ENCODE results near the gene SESN1.

Gene SESN1

DNA sequence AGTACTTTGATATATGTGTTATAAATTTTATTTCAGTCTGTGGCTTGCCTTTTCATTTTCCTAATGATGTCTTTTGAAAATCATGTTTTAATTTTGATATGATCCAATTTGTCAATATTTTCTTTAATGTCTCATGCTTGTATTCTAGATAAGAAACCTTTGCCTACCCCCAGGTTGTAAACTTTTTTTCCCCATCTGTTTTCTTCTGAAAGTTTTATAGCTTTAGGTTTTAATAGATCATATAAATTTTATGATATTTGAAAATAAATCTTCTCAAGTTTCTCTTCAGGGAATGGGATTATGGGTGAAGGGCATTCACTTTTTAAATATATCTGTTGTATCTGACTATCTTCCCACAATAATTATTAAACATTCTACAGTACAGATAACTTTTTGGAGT, 66.7 kb downstream of the SESN1 start:
- TF ChIP-seq, protein P1, sequence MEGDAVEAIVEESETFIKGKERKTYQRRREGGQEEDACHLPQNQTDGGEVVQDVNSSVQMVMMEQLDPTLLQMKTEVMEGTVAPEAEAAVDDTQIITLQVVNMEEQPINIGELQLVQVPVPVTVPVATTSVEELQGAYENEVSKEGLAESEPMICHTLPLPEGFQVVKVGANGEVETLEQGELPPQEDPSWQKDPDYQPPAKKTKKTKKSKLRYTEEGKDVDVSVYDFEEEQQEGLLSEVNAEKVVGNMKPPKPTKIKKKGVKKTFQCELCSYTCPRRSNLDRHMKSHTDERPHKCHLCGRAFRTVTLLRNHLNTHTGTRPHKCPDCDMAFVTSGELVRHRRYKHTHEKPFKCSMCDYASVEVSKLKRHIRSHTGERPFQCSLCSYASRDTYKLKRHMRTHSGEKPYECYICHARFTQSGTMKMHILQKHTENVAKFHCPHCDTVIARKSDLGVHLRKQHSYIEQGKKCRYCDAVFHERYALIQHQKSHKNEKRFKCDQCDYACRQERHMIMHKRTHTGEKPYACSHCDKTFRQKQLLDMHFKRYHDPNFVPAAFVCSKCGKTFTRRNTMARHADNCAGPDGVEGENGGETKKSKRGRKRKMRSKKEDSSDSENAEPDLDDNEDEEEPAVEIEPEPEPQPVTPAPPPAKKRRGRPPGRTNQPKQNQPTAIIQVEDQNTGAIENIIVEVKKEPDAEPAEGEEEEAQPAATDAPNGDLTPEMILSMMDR (IDR thresholded peaks at IDR 0.05) = no peak

DNA sequence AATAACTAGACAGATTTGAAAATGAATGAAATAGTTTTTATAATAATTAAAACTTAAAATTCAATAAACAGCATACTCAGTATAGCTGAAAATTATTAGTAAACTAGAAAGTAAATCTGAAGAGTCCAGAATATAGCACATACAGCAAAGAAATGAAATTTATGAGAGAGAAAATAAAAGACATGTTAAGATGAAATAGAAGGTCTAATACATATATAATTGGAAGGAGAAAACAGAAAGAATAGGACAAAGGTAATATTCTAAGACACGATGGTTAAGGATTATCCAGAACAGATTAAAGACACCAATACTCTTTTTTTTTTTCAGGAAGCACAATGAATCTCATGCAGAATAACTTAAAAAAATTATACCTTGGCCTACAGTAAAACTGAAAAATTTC, 69.0 kb downstream of the SESN1 start:
- TF ChIP-seq, protein P1 (IDR thresholded peaks at IDR 0.05) = no peak

DNA sequence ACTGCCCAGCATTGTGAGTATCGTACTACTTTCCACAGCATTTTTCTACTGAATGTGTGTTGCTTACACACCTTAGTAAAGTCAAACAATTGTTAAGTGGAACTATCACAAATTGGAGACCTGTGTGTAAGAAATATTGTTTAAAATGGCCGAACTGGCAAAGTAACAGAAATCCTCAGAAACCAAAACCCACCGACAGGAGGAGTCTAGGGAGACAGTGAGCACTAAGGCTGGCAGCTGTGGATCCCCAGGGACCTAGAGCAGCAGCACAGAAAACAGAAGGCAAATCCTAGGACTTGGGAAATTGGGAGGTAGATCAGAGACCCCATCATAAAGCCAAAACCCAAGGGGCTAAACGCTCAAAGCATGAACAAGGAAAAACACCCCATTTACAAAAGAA, 69.9 kb downstream of the SESN1 start:
- TF ChIP-seq, protein P1 (IDR thresholded peaks at IDR 0.05) = no peak

DNA sequence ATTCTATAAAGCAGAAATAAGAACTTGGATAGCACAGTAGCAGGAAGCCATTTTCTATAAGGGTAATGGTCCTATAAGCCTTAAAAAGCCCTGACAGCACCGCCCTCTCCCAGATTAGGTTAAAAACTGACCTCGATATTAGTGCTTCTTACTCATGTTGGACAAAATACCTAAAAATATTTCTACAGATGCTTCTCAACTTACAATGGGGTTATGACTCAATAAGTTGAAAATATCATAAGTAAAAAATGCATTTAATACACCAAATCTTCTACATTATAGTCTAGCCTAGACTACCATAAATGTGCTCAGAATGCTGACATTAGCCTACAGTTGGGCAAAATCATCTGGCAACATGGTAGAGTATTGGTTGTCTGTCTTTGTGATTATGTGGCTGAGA, 70.3 kb downstream of the SESN1 start:
- TF ChIP-seq, protein P1 (IDR thresholded peaks at IDR 0.05) = no peak

DNA sequence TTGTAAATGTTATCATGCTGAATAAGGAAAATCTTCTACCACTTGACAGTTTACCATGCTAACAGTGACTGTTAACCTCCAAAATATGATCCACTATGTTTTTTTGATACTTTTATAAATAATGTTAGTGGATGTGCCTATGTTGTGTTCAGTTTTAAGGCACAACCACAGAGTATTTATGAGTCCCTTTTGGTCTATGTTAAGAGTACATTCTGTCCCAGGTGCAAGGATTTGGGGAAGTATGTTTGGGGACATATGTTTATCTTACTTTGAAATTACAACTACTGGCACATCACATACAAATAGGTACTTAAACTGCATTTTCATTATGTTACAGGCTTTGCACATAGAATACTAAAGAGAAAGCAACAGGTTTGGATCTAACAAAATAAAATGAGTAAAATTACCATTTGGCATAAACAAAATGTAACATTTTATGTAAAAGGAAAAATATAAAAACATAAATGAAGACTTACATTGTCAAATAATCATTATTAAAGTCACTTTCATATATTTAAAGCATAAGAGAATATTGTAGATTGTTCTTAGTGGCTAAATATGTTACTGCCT, 71.2 kb downstream of the SESN1 start:
- TF ChIP-seq, protein P1 (IDR thresholded peaks at IDR 0.05) = no peak

DNA sequence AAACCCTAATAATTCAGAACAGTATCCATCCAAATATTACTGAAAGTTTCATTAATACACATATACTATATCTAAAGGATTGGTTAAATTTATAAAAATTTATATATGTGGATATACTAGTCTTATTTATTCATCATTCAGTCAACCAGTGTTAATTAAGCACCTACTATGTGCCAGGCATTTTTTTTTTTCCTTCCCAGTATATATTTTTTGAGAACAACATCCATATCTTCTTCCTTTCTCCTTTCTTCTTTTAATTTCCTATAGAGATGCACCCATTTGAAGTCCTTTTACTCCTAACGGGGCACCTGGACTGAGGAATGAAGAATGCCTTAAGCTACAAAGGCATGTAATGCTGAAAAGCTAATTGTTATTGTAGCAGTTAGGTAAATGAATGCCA, 72.8 kb downstream of the SESN1 start:
- TF ChIP-seq, protein P1 (IDR thresholded peaks at IDR 0.05) = no peak

DNA sequence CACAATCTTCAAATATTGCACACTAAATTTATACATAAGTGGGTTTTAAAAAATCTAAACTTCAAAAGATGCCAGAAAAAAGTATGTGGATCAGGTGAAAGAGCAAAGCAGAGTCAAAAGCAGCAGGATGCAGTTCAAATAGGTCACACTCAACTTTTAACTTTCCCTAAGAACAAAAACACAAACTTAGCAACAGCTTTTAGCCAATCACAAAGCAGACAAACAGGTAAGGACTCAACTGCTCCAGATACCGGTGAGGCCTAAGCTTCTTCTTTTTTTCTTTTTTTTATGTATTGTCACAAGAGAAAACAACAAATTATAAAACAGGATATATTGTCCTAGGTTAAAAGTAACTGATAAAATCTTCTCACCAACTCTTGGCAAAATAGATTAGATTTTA, 74.7 kb downstream of the SESN1 start:
- TF ChIP-seq, protein P1 (IDR thresholded peaks at IDR 0.05) = no peak

DNA sequence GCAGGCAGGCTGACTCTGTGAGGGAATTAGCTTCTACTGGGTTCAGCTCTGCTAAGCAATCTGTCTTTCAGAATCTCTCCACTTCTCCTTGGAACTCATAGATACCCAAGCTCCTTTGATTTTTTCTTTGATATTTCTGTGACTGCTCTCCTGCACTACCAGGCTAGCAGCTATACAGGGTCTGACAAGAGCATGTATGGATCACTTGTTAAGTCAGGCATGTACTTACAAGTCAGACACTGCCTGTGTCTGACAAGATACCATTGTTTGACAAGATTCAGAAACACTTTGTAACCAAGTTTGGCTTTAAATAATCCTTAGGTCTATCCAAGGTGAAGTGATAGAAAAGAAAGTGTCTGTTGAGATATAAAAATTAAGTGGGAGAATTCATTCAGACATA, 79.5 kb downstream of the SESN1 start:
- TF ChIP-seq, protein P1 (IDR thresholded peaks at IDR 0.05) = no peak
